Peyer's patch (tissue), 4 donors: Measurements from ENCODE around the gene HSPBAP1. TPM values are rescaled to one million over a fixed set of nuclear protein-coding genes. Genes with fewer than 3 reads are reported as not detected.

Experiments used
- DNase-seq, 3 donors: peaks; one replicate each; pipeline ENCODE4 v3.0.0-alpha.2; 2017 to 2019
- H3K27ac ChIP-seq, 4 donors: fragments of 200-600 bp; sonication (generic); one replicate each; pipeline ENCODE4 v1.5.1; 2016 to 2019
- H3K27me3 ChIP-seq, 2 donors: fragments of 200-600 bp; sonication (generic); one replicate each; pipeline ENCODE4 v1.5.1; 2019
- H3K36me3 ChIP-seq, 3 donors: fragments of 200-600 bp; sonication (generic); one replicate each; pipeline ENCODE4 v1.5.1; 2016 to 2019
- H3K4me1 ChIP-seq, 4 donors: fragments of 200-600 bp; sonication (generic); one replicate each; pipeline ENCODE4 v1.5.1; 2016 to 2019
- H3K4me3 ChIP-seq, 4 donors: fragments of 200-600 bp; sonication (generic); 1 replicate in 3 of 4; 2 replicates in 1 of 4; pipeline ENCODE4 v1.5.1; 2016 to 2019; ENCODE audit warnings: mild to moderate bottlenecking in 1 of 4
- H3K9me3 ChIP-seq, 4 donors: fragments of 200-600 bp; sonication (generic); one replicate each; pipeline ENCODE4 v1.5.1; 2016 to 2019; ENCODE audit warnings: mild to moderate bottlenecking in 1 of 4
- CTCF ChIP-seq, 6 experiments: fragments of 450-650 bp in 4 of 6; fragments of 200-600 bp in 2 of 6; sonication (generic) in 1 of 6; IDR thresholded peaks; one replicate each; pipeline ENCODE4 v1.5.1; 2017 to 2019; ENCODE audit warnings: antibody characterized with exemption in 6 of 6, mild to moderate bottlenecking in 3 of 6, moderate library complexity in 1 of 6
- POLR2A ChIP-seq, 2 donors: fragments of 450-650 bp; IDR thresholded peaks; one replicate each; pipeline ENCODE4 v1.5.1; 2017; ENCODE audit warnings: antibody characterized with exemption in 2 of 2, mild to moderate bottlenecking in 2 of 2, moderate library complexity in 2 of 2
- total RNA-seq, 4 donors: library from RNA; depleted of rRNA; stranded (reverse); fragments of >200 nt; gene quantifications; one replicate each; pipeline ENCODE4 v1.1.0, GENCODE V29; 2016

HSPBAP1 gene
- 10 to 100 TPM in 3 of 4 donors, 1 to 10 TPM in 1; 10.0 to 28.1 (median 12.9) TPM for total RNA-seq

GRCh38 chr3:122793568-122794416, at the start of gene HSPBAP1:
Gene HSPBAP1, minus strand, starts transcription at chr3:122793831. Its CDS starts 151 bp downstream, at chr3:122793680.
- Histone ChIP-seq H3K4me3 (peak within 1 kb of the TSS; percentile 71 to 96 (median 83)), H3K27me3 (no peaks in the 10 kb centered on the region), H3K9me3 (no peaks in the 10 kb centered on the region), H3K27ac (peak within 1 kb of the TSS; percentile 89 to 97 (median 91)), H3K4me1 (peaks cover 0 to 13% (median 2%) of the 10 kb centered on the region in 4 donors), H3K36me3 (no peaks in the 10 kb centered on the region)
- peak; percentile 95 to 98 (median 97) for DNase-seq
- TF ChIP-seq POLR2A (IDR thresholded peaks at IDR 0.05) (peak; percentile 52 to 68), CTCF (IDR thresholded peaks at IDR 0.05) (no peak)

- Histone ChIP-seq H3K9me3 (no peaks in the 10 kb centered on the region), H3K4me1 (no peaks in the 10 kb centered on the region), H3K27ac (no peak overlapping the region), H3K27me3 (no peaks in the 10 kb centered on the region), H3K4me3 (no peak overlapping the region), H3K36me3 (peaks cover 0 to 8% (median 0%) of the 10 kb centered on the region in 3 donors)
- DNase-seq, result no peak
- TF ChIP-seq CTCF (IDR thresholded peaks at IDR 0.05) (no peak), POLR2A (IDR thresholded peaks at IDR 0.05) (no peak)
Measured at GRCh38 chr3:122835590-122835989, 42.0 kb upstream of the HSPBAP1 start.

- Histone ChIP-seq H3K4me3 (no peak overlapping the region), H3K27ac (no peak overlapping the region), H3K9me3 (no peaks in the 10 kb centered on the region), H3K4me1 (no peaks in the 10 kb centered on the region), H3K27me3 (no peaks in the 10 kb centered on the region), H3K36me3 (peaks cover 0 to 6% (median 0%) of the 10 kb centered on the region in 3 donors)
- DNase-seq, result no peak
- TF ChIP-seq POLR2A (IDR thresholded peaks at IDR 0.05) (no peak), CTCF (IDR thresholded peaks at IDR 0.05) (no peak)
Measured at GRCh38 chr3:122828281-122828680, 34.6 kb upstream of the HSPBAP1 start.

GRCh38 chr3:122826278-122826677, 32.6 kb upstream of the HSPBAP1 start:
- no peaks in the 10 kb centered on the region for H3K36me3 ChIP-seq
- no peak overlapping the region for H3K27ac ChIP-seq
- no peaks in the 10 kb centered on the region for H3K4me1 ChIP-seq
- no peak overlapping the region for H3K4me3 ChIP-seq
- no peak for TF ChIP-seq POLR2A (IDR thresholded peaks at IDR 0.05)
- no peaks in the 10 kb centered on the region for H3K9me3 ChIP-seq
- no peaks in the 10 kb centered on the region for H3K27me3 ChIP-seq
- DNase-seq, result no peak

- H3K27ac ChIP-seq, result peak overlapping the region in 1 of 4 donors; percentile 25
Measured at GRCh38 chr3:122825460-122825859, 31.8 kb upstream of the HSPBAP1 start.

More at GRCh38 chr3:122825460-122825859, 31.8 kb upstream of the HSPBAP1 start:
- TF ChIP-seq POLR2A (IDR thresholded peaks at IDR 0.05) (no peak), CTCF (IDR thresholded peaks at IDR 0.05) (no peak)
- no peaks in the 10 kb centered on the region for H3K36me3 ChIP-seq
- no peaks in the 10 kb centered on the region for H3K4me1 ChIP-seq
- H3K27me3 ChIP-seq, result no peaks in the 10 kb centered on the region
- H3K9me3 ChIP-seq, result no peaks in the 10 kb centered on the region
- H3K4me3 ChIP-seq, result no peak overlapping the region
- no peak for DNase-seq
